Measurements from ENCODE around the gene EYS. TPM values are rescaled to one million over a fixed set of nuclear protein-coding genes. Genes with fewer than 3 reads are reported as not detected.
"Not testable (repeated sequence)": the region's sequence is repeated elsewhere in the genome, so short reads cannot be mapped to it uniquely, and the experiment has no call there.

Gene EYS
- total RNA-seq, 3 donors from 2014 or later, result 1.3 to 2.9 TPM; not detected in 1

GRCh38 chr6:63759605-63760105, 1947.4 kb downstream of the EYS start:
- Histone ChIP-seq H3K36me3 (no peaks in the 10 kb centered on the region), H3K9me3 (peaks cover 0 to 14% of the 10 kb centered on the region in 2 donors), H3K4me3 (no peak overlapping the region), H3K4me1 (no peaks in the 10 kb centered on the region), H3K27me3 (no peaks in the 10 kb centered on the region), H3K27ac (no peak overlapping the region)
- TF ChIP-seq POLR2A (IDR thresholded peaks at IDR 0.05) (no peak), CTCF (IDR thresholded peaks at IDR 0.05) (no peak), POLR2AphosphoS5 (IDR thresholded peaks at IDR 0.05) (no peak)
- DNase-seq (ENCODE audit: low spot score in 2 of 2), result no peak
- intact Hi-C loops (cut with DNase I; ENCODE audit: low total_unique reads), result loop anchor here (5.0 kb wide), 1 partner anchor 167 kb away; no protein-coding TSS in a partner anchor

- TF ChIP-seq POLR2AphosphoS5 (IDR thresholded peaks at IDR 0.05), result no peak
- TF ChIP-seq POLR2A (IDR thresholded peaks at IDR 0.05), result no peak
- TF ChIP-seq CTCF (IDR thresholded peaks at IDR 0.05), result no peak
- intact Hi-C loops (cut with DNase I; ENCODE audit: low total_unique reads), result no loop called here
Observed at GRCh38 chr6:63757826-63758225, 1949.2 kb downstream of the EYS start.

GRCh38 chr6:63757275-63757674, 1949.8 kb downstream of the EYS start:
- H3K4me3 ChIP-seq; H3K36me3 ChIP-seq; H3K4me1 ChIP-seq; H3K27ac ChIP-seq; intact Hi-C loops (cut with DNase I; ENCODE audit: low total_unique reads); DNase-seq (ENCODE audit: low spot score in 2 of 2); H3K27me3 ChIP-seq: not testable (repeated sequence)
- peaks cover 0 to 14% of the 10 kb centered on the region in 2 donors for H3K9me3 ChIP-seq

More at GRCh38 chr6:63757826-63758225, 1949.2 kb downstream of the EYS start:
- Histone ChIP-seq H3K27me3 (no peaks in the 10 kb centered on the region), H3K4me1 (no peaks in the 10 kb centered on the region), H3K9me3 (peaks cover 0 to 14% of the 10 kb centered on the region in 2 donors), H3K27ac (no peak overlapping the region), H3K36me3 (no peaks in the 10 kb centered on the region), H3K4me3 (no peak overlapping the region)
- DNase-seq (ENCODE audit: low spot score in 2 of 2), result no peak

GRCh38 chr6:63750400-63750799, 1956.6 kb downstream of the EYS start:
- H3K9me3 ChIP-seq, result no peaks in the 10 kb centered on the region
- no peaks in the 10 kb centered on the region for H3K36me3 ChIP-seq
- H3K27me3 ChIP-seq, result no peaks in the 10 kb centered on the region
- no peaks in the 10 kb centered on the region for H3K4me1 ChIP-seq
- no peak for DNase-seq (ENCODE audit: low spot score in 2 of 2)
- H3K27ac ChIP-seq, result no peak overlapping the region
- intact Hi-C loops (cut with DNase I; ENCODE audit: low total_unique reads), result no loop called here
- no peak for TF ChIP-seq POLR2A (IDR thresholded peaks at IDR 0.05)
- no peak for TF ChIP-seq POLR2AphosphoS5 (IDR thresholded peaks at IDR 0.05)
- no peak overlapping the region for H3K4me3 ChIP-seq

GRCh38 chr6:63745784-63746183, 1961.2 kb downstream of the EYS start:
- no peak for DNase-seq (ENCODE audit: low spot score in 2 of 2)
- intact Hi-C loops (cut with DNase I; ENCODE audit: low total_unique reads), result no loop called here

GRCh38 chr6:63744810-63745209, 1962.2 kb downstream of the EYS start:
- intact Hi-C loops (cut with DNase I; ENCODE audit: low total_unique reads), result no loop called here
- H3K4me1 ChIP-seq, result no peaks in the 10 kb centered on the region
- no peaks in the 10 kb centered on the region for H3K36me3 ChIP-seq
- TF ChIP-seq POLR2AphosphoS5 (IDR thresholded peaks at IDR 0.05) (no peak), POLR2A (IDR thresholded peaks at IDR 0.05) (no peak), CTCF (IDR thresholded peaks at IDR 0.05) (no peak)
- H3K4me3 ChIP-seq, result no peak overlapping the region
- no peaks in the 10 kb centered on the region for H3K27me3 ChIP-seq
- no peak overlapping the region for H3K27ac ChIP-seq
- no peaks in the 10 kb centered on the region for H3K9me3 ChIP-seq
- DNase-seq (ENCODE audit: low spot score in 2 of 2), result no peak

More at GRCh38 chr6:63745784-63746183, 1961.2 kb downstream of the EYS start:
- no peak overlapping the region for H3K4me3 ChIP-seq
- no peak overlapping the region for H3K27ac ChIP-seq
- no peaks in the 10 kb centered on the region for H3K4me1 ChIP-seq
- no peaks in the 10 kb centered on the region for H3K9me3 ChIP-seq
- no peaks in the 10 kb centered on the region for H3K36me3 ChIP-seq
- no peaks in the 10 kb centered on the region for H3K27me3 ChIP-seq
- no peak for TF ChIP-seq CTCF (IDR thresholded peaks at IDR 0.05)
- no peak for TF ChIP-seq POLR2A (IDR thresholded peaks at IDR 0.05)
- no peak for TF ChIP-seq POLR2AphosphoS5 (IDR thresholded peaks at IDR 0.05)

Measured in breast epithelium (tissue), 4 donors.